ENCODE data around the gene RECK.
"Not testable (repeated sequence)": the region's sequence is repeated elsewhere in the genome, so short reads cannot be mapped to it uniquely, and the experiment has no call there.

RECK gene

DNA sequence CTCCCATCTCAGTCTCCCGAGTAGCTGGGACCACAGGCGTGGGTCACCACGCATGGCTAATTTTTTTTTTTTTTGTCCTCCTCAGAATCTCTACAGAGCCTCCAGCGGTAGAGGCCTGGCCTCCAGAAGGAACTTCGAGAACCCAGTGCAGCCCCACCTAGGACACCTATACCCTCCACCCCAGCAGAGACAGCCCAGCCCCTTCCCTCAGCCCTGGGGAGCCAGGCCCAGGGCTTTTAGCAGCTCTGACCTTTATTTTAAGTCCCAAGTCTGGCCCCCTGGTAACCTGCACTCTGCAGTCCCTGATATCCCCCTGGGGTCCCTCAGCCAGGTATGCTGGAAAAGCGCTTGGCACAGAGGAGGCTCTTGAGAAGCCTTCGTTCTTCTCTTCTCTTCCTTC is 105.0 kb downstream of the RECK start:
- DNase-seq, result no peak

DNA sequence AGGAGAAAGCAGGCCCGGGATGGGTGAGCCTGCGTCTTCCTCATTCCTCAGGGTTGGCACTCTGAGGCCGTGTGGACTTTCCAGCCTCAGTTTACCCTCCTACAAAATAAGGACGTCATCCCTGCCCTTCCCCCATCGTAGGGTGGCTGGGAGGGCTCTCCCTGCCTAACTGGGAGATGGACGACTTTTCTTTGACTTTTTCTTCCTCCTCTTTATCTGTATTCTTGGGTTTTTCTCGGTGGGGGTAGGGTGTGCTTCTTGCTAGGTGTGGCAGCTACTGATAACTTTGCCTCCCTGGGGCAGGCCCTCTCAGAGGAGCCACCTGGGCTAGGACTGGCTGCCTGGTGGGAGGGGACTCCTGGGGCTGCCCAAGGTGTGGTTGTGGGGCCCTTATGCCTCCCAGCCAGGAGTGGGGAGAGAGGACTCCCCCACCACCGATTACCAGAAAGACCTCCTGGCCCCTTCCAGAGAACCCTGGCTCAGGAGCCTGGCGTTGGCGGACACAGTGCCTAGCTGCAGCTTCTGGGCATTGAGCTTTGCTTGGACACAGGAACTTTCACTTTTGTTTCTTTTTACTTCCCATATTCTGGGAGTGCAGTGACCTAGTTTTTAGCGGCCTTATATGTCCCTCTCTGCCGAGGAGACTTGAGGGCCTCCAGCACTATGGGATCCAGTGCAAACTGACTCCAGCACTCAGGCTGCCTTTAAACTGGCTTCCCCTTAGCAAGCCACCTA is 106.0 kb downstream of the RECK start:
- no peak for DNase-seq

DNA sequence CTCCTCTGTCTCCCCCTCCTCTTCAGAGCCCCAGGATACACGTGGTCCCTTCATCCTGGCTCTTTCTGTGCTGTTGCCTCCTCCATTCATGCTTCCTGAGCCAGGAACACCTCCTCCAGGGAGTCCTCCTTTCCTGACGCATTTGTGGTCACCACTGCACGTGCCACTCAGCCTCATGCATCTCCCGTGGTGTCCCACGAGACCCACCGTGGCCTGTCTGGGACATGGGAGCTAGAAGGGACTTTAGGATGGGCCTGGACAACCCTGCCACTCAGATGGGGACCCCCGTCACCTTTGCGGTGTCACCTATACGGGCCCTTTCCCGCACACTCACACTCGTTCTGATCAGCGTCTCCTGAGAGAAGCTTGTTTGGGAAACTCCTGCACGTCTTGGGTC is 106.5 kb downstream of the RECK start:
- DNase-seq, result no peak

DNA sequence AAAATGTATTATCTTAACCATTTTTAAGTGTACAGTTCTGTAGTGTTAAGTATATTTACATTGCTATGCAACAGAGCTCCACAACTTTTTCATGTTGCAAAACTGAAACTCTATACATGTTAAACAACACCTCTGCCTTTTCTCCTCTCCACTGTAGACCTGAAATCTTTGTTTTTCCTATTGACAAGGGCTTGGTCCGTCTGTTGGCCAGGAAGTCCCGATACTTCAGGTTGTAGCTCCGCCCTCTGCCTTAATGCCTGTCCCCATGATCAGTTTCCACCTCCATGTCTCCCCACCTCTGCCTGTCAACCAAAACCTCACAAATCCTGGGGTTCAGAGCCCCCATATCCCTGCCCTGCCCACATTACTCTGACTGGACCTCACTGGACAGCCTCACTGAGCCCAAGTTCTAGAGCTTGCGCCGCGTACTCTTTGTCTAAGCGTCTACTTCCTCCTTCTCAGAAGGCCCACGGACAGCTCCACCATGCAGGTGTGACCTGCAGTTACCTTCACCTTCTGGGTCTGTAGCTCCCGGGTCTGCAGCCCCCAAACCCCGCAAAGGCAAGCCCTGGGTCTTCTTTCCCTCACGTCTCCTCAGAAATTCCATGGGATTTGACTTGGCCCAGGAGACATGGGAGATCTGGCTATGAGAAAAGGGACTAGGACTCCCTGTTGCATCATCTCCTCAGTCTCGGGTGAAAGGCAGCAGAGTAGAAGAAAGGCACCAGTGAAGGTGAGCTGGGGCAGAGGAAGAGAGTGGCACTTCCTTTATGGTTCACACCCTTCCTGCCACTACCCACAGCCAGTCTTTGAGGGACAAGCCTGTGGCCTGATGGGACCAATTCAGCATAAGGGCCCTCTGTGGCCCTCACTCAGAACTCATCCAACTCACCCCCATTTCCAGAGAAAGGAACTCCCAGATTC is 107.9 kb downstream of the RECK start:
- peak; percentile 69 for DNase-seq

DNA sequence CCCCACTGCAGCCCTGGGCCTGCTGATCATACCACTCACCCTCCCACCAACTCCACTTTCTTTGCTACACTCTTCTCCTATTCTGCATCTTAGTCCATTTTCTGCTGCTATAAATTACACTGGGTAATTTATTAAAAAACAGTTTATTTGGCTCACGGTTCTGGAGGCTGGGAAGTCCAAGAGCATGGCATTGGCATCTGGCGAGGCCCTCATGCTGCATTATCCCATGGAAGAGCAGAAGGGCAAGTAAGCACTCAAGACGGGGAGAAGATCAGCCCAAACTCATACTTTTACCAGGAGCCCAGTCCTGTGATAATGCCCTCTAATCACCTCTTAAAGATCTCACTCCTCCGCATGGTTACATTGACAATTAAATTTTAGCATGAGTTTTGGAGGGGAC is 109.3 kb downstream of the RECK start:
- DNase-seq, result no peak

DNA sequence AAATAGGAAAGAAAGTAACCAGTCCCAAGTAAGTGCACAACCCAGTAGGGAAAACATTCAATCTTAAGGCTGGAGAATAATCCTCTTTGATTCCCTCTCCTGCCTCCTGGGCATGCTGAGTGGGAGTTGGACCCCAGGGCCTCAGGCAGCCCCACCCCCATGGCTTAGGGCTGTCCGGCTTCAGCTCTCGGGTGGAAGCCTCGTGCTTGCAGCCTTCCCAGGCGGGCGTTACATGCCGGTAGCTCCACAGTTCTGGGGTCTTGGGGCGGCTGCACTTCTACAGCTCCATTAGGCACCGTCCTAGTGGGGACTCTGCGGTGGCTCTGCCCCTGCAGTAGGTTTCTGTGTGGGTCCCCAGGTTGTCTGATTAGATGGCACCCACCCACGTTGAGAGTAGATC is 109.9 kb downstream of the RECK start:
- DNase-seq, result no peak

DNA sequence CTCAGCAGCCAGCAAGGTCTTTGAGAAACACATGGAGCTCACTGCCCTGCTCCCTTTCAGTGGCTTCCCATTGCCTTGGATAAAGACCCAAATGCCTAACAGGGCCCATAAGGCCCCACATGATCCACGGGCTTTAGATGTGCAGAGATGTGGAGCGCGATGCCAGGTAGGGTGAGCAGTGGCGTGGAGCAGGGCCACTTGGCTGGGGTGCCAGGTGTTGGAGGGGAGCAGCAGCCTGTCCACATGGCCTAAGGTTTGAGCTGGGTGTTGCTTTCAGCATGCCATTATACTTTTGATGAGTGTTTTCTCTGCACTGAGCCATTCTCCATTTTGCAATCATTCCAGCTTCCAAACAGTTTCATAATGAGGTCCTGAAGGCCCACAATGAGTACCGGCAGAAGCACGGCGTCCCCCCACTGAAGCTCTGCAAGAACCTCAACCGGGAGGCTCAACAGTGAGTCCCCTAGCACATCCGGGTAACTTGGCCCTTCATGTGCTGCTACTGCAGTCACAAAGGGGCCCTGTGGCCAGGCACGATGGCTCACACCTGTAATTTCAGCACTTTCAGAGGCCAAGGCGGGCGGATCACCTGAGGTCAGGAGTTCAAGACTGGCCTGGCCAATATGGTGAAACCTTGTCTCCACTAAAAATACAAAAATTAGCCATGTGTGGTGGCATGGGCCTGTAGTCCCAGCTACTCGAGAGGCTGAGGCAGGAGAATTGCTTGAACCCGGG is 110.9 kb downstream of the RECK start:
- DNase-seq, result no peak

DNA sequence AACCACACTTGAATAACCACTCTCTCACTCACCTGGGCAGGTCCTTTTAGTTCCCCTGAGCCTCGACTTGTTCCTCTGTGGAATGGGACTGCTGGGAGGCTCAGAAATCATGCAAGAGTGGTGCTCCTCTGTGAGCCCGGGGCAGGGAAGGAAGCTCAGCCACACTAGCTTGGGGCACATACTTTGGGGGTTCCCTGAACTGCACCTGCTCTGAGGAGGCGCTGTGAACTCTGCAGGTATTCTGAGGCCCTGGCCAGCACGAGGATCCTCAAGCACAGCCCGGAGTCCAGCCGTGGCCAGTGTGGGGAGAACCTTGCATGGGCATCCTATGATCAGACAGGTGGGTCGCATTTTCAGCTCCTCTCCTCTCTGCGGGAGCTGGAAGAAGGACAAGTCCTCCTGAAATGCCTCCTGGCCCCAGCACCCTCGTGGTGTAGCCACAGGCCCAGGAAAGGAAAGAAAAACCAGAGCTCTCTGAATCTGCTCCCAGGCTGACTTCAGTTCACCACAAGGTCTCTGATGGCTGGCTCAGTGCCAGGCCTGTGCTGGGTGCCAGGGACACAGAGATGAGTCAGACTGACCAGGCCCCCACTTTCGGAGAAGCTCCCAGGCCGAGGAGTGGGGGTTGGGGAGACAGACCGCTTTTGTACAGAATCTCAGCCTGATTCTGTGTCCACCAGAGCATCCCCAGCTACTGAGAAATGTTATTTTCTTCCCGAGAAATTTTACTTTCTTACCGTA is 111.8 kb downstream of the RECK start:
- DNase-seq, result peak; percentile 65

DNA sequence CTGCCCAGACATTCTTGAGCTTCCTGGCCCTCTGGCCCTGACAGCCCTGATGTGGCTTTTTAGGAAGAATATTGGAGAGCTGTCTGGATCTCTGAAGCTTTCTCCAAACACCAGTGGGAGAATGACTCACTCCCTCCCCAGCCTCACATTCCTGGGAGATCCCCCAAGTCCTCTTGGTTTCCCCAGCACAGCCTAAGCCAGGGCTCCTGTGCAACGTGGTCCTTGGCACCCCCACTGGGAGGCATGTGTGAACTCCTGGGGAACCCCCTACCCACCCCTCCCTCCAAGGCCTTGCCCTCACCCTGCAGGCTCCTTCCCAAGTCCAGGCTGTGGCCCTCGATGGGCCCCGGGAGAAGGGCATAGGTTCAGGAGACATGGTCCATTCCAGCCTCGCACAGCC is 112.5 kb downstream of the RECK start:
- no peak for DNase-seq

DNA sequence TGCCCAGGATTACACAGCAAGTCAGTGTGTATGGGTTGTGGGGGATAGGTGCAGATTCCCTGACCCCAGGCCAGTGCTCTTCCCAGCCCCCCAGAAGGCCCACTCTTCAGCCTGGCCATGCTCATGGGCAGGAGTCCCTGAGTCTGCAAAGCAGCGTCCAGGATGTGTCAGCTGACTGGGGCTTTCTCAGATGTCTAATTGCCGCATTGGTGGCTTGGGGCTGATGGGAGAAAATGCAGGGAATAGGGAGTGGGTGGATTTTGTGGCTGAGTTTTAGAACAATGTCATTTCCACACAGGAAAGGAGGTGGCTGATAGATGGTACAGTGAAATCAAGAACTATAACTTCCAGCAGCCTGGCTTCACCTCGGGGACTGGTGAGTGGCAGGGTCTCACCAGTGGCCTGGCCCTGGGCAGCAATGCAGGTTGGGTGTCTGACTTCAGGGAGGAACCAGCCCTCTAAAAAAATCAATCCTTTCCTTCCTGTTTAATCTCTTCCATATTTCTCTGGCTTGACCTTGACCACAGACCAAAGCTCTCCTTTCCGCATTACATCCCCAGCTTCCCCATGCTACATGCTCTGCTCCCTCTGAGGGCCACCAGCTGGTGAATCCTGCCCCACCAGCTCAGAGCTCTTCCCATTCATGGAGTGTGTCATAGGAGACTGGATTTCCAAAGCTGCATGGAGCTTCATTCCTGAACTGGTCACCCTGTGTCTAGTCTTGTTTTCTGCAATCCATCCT is 114.0 kb downstream of the RECK start:
- no peak for DNase-seq

DNA sequence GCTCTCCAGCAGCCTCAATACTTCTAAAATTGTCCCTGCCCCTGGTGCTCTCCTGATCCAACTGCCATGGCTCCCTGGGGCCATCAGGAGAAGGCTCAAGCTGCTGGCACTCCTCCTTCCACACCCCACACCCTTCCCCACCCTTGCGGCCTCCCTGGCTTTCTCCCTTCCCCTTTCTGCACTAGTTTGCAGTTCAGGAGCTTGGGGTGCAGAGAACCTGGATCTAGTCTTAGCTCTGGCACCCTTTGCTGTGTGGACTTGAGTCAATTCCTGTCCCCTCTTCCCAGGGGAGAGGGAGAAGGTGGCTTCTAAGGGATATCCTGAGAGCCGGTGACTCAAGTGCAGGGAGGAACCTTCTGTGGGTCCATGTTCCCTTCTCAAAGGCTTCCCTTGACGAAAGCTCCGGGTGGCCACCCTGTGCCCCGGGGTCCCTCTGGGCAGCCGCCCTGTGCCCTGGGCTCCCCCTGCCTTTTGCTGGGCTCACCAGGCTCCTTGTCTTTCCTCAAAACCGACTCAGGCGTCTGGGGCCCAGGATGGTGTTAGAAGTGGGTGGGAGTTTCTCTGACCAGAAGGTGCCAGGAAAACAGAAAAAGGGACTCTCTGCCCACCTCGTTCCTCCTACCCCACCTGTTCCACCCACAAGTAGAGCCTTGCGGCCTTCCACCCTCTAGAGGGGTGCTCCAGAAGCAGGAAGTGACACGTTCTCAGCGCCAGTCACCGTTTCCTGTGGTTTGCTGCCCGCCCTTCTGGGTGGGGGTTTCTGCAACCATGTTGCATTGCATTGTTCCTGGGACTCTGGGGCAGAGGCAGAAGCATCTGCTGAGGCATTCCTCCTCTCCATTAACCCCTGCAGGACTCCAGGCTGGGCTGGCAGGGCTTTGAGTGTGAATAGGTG is 114.8 kb downstream of the RECK start:
- no peak for DNase-seq

DNA sequence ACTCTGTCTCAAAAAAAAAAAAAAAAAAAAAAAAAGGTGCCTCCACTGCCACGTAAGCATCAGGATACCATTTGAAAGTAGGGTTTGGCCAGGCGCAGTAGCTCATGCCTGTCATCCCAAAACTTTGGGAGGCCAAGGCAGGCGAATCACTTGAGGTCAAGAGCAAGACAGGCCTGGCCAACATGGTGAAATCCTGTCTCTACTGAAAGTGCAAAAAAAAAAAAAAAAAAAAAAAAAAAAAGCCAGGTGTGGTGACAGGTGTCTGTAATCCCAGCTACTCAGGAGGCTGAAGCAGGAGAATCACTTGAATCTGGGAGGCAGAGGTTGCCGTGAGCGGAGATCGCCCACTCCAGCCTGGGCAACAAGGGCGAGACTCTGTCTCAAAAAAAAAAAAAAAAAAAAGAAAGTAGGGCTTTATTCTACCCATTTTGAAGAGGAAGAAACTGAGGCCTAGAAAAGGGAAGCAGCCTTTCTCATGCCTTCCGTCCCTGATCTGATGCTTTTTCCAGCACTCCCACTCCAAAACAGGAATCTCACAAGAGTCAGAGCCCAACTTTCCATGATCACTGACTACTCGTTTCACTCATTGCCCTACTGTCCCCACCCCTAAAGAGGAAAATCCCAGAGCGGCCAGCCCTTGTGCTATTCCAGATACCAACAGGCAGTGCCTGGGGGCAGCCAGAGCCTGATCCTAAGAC is 116.2 kb downstream of the RECK start:
- peak; percentile 55 for DNase-seq

DNA sequence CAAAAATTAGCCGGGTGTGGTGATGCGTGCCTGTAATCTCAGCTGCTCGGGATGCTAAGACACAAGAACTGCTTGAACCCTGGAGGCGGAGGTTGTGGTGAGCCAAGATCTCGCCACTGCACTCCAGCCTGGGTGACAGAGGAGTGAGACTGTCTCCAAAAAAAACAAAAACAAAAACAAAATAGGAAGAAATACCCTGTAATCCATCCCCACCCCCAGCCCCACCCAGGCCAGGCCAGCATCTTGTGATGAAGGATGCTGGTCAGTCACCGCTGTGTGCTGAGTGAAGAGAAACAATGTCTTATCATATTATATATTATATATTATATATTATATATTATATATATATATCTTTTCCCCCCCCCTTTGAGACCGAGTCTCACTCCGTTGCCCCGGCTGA is 117.0 kb downstream of the RECK start:
- no peak for DNase-seq

DNA sequence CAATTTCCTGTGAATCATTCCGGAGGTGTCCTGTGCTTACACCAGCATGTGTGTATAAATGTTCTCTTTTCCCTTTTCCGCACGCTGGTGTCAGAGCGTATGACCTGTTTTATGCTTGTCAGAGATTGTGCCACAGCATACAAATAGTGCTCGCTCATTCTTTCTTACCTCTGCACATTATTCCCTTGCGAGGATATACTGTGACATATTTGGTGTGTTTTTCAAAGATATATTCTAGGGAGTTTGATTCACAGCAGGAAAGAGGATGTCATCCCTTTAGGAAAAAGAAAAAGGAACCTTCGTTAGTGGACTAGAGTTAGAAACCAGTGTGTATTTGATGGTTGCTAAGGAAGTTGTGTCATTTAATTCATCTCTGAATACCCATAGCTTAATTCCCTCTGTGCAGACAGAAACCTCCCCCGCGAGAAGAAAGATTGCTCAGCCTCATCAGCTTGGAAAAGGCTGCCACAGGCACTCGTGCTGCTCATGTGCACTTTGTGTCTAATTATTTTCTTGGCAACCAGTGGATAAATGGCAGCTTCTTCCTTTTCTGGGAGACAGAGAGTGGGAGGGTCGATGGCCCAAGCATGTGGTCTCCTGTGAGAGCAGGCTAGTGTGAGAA is 117.7 kb downstream of the RECK start:
- peak; percentile 39 for DNase-seq

DNA sequence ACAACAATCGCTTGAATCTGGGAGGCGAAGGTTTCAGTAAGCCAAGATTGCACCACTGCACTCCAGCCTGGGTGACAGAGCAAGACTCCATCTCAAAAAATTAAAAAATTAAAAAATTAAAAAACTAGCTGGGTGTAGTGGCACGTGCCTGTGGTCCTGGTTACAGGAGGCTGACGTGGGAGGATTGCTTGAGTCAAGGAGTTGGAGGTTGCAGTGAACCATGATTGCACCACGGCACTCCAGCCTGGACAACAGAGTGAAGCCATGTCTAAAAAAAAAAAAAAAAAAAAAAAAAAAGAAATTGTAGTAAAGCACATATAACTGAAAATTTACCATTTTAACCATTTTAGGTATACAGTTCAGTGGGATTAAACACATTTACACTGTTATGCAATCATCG is 119.4 kb downstream of the RECK start:
- no peak for DNase-seq

DNA sequence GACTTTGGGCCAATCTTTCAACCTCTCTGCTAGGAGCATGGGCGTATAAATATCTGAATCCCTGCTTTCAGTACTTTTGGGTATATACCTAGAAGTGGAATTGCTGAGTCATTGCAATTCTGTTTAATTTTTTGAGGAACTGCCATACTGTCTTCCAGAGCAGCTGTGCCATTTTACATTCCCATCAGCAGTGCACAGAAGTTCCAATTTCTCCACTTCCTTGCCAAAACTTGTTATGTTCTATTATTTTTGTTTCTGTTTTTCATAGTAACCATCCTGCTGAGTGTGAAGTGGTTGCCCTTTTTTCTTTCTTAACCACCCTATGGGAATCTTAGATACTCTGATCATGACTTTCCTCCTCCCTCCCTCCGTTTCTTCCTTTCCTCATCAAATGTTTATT is 121.4 kb downstream of the RECK start:
- no peak for DNase-seq

DNA sequence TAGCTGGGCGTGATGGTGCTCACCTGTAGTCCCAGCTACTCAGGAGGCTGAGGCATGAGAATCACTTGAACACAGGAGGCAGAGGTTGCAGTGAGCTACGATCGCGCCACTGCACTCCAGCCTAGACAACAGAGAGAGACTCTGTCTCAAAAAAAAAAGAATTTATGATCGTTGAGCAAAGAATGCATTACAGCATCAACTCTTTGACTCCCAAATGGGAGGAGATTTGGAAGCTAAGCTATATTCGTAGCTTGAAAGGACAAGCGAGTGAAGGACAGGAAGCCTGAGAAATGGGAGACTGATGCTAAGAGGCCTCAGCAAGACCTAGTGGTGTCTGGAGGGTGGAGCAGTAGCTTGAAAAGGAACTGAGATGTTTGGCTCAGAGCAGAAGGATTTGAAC is 122.2 kb downstream of the RECK start:
- DNase-seq, result no peak

DNA sequence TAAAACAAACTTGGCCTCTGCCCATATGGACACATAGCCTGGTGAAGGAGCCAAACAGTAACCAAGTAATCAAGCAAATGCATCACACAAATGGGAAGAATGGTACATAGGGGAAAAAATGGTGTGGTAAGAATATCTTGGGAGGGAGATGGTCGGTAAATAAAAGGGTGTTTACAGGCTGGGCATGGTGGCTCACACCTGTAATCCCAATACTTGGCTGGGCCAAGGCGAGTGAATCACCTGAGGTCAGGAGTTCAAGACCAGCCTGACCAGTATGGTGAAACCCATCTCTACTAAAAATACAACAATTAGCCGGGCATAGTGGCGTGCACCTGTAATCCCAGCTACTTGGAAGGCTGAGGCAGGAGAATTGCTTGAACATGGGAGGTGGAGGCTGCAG is 122.8 kb downstream of the RECK start:
- DNase-seq, result not testable (repeated sequence)

DNA sequence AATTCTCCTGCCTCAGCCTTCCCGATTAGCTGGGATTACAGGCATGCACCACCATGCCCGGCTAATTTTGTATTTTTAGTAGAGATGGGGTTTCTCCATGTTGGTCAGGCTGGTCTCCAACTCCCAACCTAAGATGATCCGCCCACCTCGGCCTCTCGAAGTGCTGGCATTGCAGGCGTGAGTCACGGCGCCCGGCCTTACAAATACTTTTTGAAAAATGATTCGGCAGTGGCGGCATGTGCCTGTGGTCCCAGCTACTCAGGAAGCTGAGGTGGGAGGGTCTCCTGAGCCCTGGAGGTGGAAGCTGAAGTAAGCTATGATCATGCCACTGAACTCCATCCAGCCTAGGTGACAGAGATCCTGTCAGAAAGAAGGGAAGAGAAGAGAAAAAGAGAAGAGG is 123.4 kb downstream of the RECK start:
- not testable (repeated sequence) for DNase-seq

DNA sequence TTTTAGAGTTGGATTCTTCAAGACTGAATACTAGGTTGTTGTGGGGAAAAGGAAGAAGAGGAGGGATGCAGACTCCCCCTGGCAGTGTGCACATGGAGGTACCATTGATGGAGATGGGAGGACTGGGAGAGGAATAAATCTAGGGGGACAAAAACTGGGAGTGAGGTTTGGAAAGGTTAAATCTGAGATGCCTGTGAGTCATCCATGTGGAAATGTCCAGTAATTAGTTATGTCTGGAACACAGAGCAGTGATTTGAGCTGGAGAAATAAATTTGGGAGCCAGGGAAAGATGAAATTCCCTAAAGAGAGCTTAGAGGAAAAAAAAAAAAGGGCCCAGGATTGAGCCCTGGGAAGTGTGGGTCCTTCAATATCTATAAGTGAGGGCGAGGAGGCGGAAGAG is 124.5 kb downstream of the RECK start:
- DNase-seq, result no peak

All from DMS53 (cell line).